Measurements from ENCODE around the gene ZNF765.
A peak's percentile ranks its signal among the peaks of the same experiment; 100 is the strongest.
"Not testable (repeated sequence)": the region's sequence is repeated elsewhere in the genome, so short reads cannot be mapped to it uniquely, and the experiment has no call there.

The ZNF765 gene

GRCh38 chr19:53423074-53423473 is 28.1 kb downstream of the ZNF765 start:
- peak; percentile 10 for DNase-seq

GRCh38 chr19:53423680-53424079 is 28.7 kb downstream of the ZNF765 start:
- DNase-seq = peak; percentile 7

DNA sequence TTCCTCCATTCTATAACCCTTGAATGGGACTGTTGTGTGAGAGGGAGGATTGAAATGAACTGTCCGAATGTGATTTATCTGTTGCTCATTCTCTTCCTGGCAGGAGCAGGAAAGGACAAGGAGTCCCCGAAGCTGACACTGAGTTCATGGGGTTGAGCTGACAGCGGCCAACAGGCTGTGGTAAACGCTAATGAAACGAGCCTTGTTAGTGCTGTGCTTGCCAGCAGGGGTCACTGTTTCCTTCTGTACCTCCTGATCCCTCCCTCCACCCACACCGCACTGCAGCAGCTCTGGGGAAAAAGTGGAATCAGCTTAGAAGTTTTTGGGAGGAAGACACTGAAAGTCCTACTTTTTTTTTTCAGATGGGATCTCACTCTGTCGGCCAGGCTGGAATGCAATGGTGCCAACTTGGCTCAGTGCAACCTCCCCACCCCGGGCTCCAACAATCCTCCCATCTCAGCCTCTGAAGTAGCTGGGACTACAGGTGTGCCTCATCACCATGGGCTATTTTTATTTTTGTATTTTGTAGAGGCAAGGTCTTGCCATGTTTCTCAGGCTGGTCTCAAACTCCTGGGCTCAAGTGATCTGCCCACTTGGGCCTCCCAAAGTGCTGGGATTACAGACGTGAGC is 30.1 kb downstream of the ZNF765 start:
- DNase-seq = peak; percentile 89

DNA sequence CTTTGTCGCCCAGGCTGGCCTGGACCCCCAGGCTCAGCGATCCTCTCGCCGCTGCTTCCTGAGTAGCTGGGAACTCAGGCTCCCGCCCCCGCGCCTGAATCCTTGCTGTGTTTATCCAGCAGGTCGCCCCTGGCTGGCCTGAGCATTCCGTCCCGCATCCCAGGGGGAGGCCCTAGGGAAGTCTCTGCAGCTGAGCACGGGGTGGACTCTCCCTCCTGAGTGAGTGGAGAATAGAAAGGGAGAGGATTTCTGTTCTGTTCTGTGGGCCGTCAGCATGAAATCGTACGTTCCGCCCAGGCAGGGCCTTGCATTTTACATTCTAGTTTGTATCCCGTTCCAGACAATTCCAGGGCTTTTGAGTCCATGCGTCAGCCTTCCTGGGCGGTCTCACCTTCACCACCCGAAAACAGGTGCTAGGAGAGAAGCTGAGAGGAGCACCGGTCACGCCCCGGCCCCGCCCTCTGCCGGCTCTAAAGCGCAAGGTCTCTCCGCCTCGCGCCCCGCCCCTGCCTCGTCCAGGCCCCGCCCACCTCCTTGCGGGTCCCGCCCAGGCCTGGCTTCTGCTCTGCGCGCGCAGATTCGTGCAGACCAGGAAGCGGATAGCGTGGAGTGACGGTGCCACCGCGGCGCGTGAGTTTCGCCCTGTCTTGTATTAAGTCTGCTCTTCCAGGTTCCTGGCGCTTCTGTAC is 36.6 kb downstream of the ZNF765 start, which contains the start of gene ZNF761:
Gene ZNF761 (plus strand): TSS at position 586 of the 689 bp plus-strand sequence. CDS start 15,285 bp downstream, outside the sequence.
- DNase-seq = peak; percentile 99

GRCh38 chr19:53432088-53432661 is 37.2 kb downstream of the ZNF765 start:
- DNase-seq = peak; percentile 25

- not testable (repeated sequence) for DNase-seq
These were observed 48.9 kb downstream of the ZNF765 start for GRCh38 chr19:53443809-53444208.

DNA sequence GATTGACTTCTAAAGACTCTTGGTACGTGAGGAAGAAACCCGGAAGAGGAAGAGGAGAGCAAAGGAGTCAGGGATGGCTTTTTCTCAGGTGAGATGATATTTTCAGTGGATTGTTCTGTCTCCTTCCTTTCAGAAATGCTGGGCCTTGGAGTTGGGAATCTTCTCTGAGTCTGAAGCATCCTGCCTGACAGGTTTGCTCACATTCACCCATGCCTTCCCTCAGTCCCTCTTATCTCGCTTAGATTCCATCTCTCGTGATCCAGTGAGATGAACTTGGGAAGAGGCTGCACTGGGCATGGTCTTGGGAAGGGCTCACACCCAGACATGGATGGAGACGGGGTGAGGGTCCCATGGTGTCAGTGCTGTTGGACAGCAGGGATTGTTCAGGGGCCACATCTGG is 52.2 kb downstream of the ZNF765 start:
- DNase-seq = not testable (repeated sequence)

DNA sequence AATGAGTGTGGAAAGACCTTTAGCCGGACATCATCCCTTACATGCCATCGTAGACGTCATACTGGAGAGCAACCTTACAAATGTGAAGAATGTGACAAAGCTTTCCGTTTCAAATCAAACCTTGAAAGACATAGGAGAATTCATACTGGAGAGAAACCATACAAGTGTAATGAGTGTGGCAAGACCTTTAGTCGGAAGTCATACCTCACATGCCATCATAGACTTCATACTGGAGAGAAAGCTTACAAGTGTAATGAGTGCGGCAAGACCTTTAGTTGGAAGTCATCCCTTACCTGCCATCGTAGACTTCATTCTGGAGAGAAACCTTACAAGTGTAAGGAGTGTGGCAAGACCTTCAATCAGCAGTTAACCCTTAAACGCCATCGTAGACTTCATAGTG is 60.9 kb downstream of the ZNF765 start:
- no peak for DNase-seq

DNA sequence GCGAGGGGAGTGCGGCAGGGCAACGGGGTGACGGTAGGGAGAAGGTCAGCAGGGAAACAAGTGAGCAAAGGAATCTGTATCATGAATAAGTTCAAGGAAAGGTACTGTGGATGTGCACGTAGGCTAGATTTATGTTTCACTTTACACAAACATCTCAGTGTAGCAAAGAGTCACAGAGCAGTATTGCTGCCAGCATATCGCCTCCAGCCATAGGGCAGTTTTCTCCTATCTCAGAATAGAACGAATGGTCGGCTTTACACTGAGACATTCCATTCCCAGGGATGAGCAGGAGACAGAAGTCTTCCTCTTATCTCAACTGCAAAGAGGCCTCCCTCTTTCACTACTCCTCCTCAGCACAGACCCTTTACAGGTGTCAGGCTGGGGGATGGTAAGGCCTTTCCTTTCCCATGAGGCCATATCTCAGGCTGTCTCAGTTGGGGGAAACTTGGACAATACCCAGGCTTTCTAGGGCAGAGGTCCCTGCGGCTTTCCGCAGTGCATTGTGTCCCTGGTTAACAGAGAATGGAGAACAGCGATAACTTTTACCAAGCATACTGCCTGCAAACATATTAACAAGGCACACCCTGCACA is 65.3 kb downstream of the ZNF765 start:
- not testable (repeated sequence) for DNase-seq

DNA sequence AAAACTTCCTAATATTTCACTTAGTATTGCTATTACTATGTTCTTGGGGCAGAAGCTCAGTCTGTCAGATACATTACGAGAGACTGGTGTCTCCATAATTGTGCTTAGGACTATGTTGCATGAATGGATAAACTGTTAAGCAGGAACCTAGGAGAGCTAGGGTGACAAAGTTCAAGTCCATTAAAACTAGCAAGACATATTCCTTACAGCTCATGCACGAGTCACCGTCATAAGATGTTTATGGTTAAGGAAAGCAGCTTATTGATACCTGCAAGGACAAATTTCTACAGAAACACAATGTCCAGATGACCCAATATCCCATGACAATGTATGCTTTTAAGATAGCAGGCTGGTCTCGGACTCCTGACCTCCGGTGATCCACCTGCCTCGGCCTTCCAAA is 66.9 kb downstream of the ZNF765 start:
- no peak for DNase-seq

DNA sequence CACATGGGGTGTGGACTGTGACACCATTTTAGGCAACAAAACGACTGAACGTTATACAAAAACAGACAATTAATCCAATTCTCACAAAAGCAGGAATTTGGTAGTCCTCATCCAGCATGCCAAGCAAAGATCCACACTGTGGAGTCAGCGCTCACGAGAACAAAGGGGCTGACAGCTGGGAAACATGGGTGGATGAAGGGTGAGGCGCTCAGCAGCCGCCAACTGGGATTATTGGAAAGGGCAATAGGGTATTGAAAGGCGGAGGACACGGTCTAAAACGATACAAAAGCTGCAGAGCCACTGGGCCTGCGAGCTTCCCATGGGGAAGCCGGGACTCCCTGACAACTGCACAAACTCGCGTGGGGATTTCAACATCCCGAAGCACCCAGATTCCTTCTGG is 67.9 kb downstream of the ZNF765 start:
- DNase-seq = no peak

GRCh38 chr19:53463263-53463662 is 68.3 kb downstream of the ZNF765 start:
- DNase-seq = no peak

GRCh38 chr19:53466726-53467484 is 72.0 kb downstream of the ZNF765 start:
- DNase-seq = peak; percentile 46

GRCh38 chr19:53467485-53468262 is 72.7 kb downstream of the ZNF765 start, which contains the start of gene ZNF813:
Gene ZNF813 (plus strand): TSS chr19:53467733. CDS start chr19:53483823, 16,090 bp downstream.
- peak; percentile 94 for DNase-seq

DNA sequence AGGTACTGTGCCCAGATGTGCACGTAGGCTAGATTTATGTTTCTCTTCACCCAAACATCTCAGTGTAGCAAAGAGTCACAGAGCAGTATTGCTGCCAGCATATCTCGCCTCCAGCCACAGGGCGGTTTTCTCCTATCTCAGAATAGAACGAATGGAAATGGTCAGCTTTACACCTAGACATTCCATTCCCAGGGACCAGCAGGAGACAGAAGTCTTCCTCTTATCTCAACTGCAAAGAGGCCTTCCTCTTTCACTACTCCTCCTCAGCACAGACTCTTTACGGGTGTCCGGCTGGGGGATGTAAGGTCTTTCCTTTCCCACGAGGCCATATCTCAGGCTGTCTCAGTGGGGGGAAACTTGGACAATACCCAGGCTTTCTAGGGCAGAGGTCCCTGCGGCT is 73.7 kb downstream of the ZNF765 start:
- DNase-seq = not testable (repeated sequence)

GRCh38 chr19:53471916-53472315 is 77.0 kb downstream of the ZNF765 start:
- DNase-seq = no peak

GRCh38 chr19:53474832-53475231 is 79.9 kb downstream of the ZNF765 start:
- DNase-seq = not testable (repeated sequence)

GRCh38 chr19:53475470-53475869 is 80.5 kb downstream of the ZNF765 start:
- not testable (repeated sequence) for DNase-seq
